Muscle layer of duodenum (tissue), 2 donors: Measurements from ENCODE around the gene B4GALT5.
"Not testable (repeated sequence)": the region's sequence is repeated elsewhere in the genome, so short reads cannot be mapped to it uniquely, and the experiment has no call there.

ENCODE experiments used
- H3K27ac ChIP-seq: one replicate; pipeline ENCODE4 v1.7.0; 2013; ENCODE audit warnings: mild to moderate bottlenecking, low read length
- H3K27me3 ChIP-seq: one replicate; pipeline ENCODE4 v1.7.0; 2013; ENCODE audit warnings: low read depth, mild to moderate bottlenecking, control low read depth, low read length
- H3K36me3 ChIP-seq, 2 donors: one replicate each; pipeline ENCODE4 v1.7.0; 2013; ENCODE audit warnings: low read length in 2 of 2, control low read depth in 1 of 2, mild to moderate bottlenecking in 1 of 2; ENCODE audit not compliant: insufficient read depth in 2 of 2, control insufficient read depth in 1 of 2
- H3K4me1 ChIP-seq, 2 donors: one replicate each; pipeline ENCODE4 v1.7.0; 2013; ENCODE audit warnings: low read length in 2 of 2, mild to moderate bottlenecking in 2 of 2, control low read depth in 1 of 2, moderate library complexity in 1 of 2; ENCODE audit not compliant: insufficient read depth in 2 of 2, control insufficient read depth in 1 of 2
- H3K4me3 ChIP-seq, 2 donors: one replicate each; pipeline ENCODE4 v1.7.0; 2013; ENCODE audit warnings: low read length in 2 of 2, low read depth in 1 of 2, mild to moderate bottlenecking in 1 of 2
- H3K9me3 ChIP-seq, 2 donors: one replicate each; pipeline ENCODE4 v1.7.0; 2013; ENCODE audit warnings: low read length in 2 of 2, control low read depth in 1 of 2, mild to moderate bottlenecking in 1 of 2; ENCODE audit not compliant: control insufficient read depth in 1 of 2
- donor health status: healthy.

The B4GALT5 gene

GRCh38 chr20:49619113-49620048 lies 94.3 kb downstream of the B4GALT5 start:
- Histone ChIP-seq H3K27ac (no peak overlapping the region), H3K9me3 (no peaks in the 10 kb centered on the region), H3K27me3 (no peaks in the 10 kb centered on the region), H3K4me1 (no peaks in the 10 kb centered on the region), H3K4me3 (no peak overlapping the region), H3K36me3 (no peaks in the 10 kb centered on the region)

- H3K27ac ChIP-seq: no peak overlapping the region
- no peaks in the 10 kb centered on the region for H3K36me3 ChIP-seq
- no peaks in the 10 kb centered on the region for H3K27me3 ChIP-seq
- H3K4me1 ChIP-seq: no peaks in the 10 kb centered on the region
- no peaks in the 10 kb centered on the region for H3K9me3 ChIP-seq
- H3K4me3 ChIP-seq: no peak overlapping the region
Measured at GRCh38 chr20:49618289-49618688, 95.4 kb downstream of the B4GALT5 start.

- not testable (repeated sequence) for H3K4me3 ChIP-seq, H3K27me3 ChIP-seq, H3K27ac ChIP-seq, H3K4me1 ChIP-seq, H3K36me3 ChIP-seq, H3K9me3 ChIP-seq
Measured at GRCh38 chr20:49617394-49617793, 96.3 kb downstream of the B4GALT5 start.

DNA sequence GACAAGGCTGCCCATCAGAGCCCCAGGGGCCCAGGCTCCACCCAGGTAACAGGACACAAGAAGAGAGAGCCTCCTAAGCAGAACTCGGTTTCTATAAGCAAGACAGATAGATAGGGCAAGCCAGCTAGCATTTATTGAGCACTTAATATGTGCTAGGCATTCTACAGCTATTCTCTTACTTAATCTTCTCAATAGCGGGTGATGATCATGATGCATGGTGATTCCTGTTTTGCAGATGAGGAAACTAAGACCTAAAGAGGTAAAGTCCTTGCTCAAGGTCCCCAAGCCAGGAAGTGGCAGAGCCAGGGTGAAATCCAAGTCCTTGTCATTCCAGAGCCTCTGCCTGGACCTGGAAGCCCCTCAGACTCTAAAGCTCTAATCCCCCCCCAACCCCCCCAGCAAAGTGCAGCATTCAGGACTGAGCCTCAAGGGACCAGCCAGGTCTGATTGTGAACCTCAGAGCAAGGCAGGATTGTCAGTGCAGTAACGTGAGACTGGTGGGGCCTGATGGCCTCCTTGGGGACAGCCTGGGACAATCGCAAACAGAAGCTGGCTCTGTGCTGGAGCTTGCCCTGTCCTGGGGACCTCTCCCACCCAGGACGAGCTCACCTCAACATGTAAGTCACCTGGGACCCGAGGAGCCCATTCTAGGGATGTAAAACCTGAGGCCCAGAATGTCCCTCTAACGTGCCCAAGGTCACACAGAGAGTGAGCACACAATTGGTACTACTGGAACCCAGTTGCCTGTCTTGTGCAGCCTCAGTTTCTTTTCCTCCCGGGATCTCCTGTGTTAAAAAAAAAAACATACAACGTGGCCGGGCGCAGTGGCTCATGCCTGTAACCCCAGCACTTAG lies 97.3 kb downstream of the B4GALT5 start:
- no peaks in the 10 kb centered on the region for H3K36me3 ChIP-seq
- H3K9me3 ChIP-seq: no peaks in the 10 kb centered on the region
- H3K27me3 ChIP-seq: no peaks in the 10 kb centered on the region
- no peak overlapping the region for H3K27ac ChIP-seq
- H3K4me1 ChIP-seq: peaks cover 0 to under 1% of the 10 kb centered on the region in 2 donors
- H3K4me3 ChIP-seq: no peak overlapping the region

DNA sequence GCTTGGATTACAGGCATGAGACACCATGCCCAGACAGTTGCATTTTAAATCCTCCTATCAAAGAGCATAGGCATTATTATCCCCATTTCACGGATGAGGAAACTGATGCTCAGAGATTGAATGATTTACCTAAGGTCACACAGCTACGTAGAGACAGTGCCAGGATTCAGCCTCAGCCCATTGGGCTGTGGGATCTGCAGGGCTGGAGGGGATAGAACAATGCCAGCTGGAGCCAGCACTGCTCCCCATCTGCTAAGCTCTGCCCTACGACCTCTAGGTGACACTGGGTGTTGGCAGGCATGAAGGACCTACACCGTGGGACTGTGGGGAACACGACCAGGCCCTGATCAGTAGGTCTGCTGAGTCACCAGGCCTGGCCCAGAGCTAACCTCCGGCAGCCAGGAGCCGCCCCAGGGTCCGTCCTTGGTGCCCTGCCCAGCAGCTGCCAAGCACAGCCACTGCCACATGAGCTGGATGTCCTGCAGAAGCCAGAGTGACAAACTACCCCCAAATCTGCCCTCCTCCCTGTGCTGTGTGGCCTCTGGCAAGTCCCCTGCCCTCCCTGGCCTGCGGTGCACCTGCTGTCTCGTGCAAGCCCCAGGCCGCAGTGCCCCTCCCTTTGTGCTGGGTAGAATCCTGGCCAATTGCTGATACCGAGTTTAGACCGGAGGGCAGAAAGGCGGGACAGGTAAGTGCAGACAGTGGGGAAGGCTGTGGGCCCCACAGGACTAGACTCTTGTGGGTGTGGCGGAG lies 98.1 kb downstream of the B4GALT5 start:
- no peaks in the 10 kb centered on the region for H3K27me3 ChIP-seq
- no peak overlapping the region for H3K4me3 ChIP-seq
- no peaks in the 10 kb centered on the region for H3K36me3 ChIP-seq
- H3K27ac ChIP-seq: no peak overlapping the region
- H3K9me3 ChIP-seq: no peaks in the 10 kb centered on the region
- peaks cover 3 to 9% of the 10 kb centered on the region in 2 donors for H3K4me1 ChIP-seq

DNA sequence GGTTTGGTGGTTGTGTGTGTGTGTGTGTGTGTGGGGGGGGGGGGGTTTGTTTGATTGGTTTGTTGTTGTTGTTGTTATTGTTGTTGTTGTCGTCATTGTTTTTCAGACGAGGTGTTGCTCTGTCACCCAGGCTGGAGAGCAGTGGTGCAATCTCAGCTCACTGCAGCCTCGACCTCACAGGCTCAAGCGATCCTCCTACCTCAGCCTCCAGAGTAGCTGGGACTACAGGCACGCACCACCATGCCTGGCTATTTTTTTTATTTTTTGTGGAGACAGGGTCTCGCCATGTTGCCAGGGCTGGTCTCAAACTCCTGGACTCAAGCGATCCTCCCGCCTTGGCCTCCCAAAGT lies 98.7 kb downstream of the B4GALT5 start:
- not testable (repeated sequence) for H3K27ac ChIP-seq, H3K4me3 ChIP-seq, H3K36me3 ChIP-seq, H3K9me3 ChIP-seq, H3K27me3 ChIP-seq
- H3K4me1 ChIP-seq: peaks cover 3 to 11% of the 10 kb centered on the region in 2 donors

DNA sequence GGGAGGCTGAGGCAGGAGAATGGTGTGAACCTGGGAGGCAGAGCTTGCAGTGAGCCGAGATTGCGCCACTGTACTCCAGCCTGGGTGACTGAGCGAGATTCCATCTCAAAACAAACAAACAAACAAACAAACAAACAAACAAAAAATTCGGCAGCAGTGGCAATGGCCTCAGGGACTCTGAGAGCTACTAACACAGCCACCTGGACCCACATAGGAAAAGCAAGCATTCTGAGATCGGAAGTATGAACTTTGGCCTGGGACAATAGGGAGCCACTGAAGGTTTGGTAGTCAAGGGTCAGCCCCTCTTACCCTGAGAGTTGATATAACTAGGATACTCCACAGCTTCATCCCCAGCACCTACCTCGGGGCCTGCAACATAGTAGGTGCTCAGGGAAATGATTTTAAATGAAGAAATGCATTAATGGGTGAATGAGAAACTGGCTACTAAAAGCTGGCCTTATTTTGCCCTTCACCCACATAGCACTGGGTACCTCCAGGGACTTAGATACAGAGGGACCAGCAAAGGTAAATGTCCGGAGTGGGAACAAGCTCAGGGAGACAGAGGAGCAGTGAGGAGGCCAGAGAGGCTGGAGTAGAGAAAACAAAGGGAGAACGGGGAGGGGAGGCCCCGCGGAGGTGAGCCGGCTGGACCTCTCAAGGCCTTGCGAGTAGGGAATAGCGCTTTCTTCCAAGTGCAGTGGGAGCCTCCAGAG lies 99.2 kb downstream of the B4GALT5 start:
- Histone ChIP-seq H3K4me3 (no peak overlapping the region), H3K36me3 (no peaks in the 10 kb centered on the region), H3K27me3 (no peaks in the 10 kb centered on the region), H3K9me3 (no peaks in the 10 kb centered on the region), H3K4me1 (peaks cover 3 to 11% of the 10 kb centered on the region in 2 donors), H3K27ac (no peak overlapping the region)

DNA sequence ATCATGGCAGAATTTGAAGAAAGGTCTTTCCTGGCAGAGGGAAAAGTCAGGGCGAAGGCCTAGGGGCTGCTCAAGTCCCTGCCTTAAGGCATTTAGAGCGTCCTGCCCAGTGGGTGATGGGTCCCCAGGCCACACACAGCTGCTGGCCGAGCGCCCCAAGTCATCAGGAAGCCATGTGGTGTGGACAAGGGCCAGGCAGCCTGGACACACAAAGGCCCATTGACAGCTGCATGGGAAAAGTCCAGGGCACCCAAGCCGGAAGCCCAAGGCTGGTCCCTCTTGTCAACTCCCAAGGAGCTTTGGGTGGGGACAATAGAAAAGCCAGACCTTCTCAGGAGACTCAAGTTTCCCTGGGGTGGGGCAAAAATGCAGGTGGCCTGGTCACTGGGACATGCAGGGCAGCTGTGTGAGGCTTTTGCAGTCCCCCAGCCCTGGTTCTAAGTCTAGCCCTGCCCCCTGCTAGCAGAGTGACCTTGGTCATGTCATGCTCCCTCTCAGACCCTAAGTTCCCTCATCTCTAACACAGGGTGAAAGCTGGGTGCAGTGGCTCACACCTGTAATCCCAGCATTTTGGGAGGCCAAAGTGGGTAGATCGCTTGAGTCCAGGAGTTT lies 101.4 kb downstream of the B4GALT5 start:
- Histone ChIP-seq H3K27ac (no peak overlapping the region), H3K4me3 (no peak overlapping the region), H3K9me3 (no peaks in the 10 kb centered on the region), H3K27me3 (no peaks in the 10 kb centered on the region), H3K4me1 (peaks cover 3 to 18% of the 10 kb centered on the region in 2 donors), H3K36me3 (no peaks in the 10 kb centered on the region)

DNA sequence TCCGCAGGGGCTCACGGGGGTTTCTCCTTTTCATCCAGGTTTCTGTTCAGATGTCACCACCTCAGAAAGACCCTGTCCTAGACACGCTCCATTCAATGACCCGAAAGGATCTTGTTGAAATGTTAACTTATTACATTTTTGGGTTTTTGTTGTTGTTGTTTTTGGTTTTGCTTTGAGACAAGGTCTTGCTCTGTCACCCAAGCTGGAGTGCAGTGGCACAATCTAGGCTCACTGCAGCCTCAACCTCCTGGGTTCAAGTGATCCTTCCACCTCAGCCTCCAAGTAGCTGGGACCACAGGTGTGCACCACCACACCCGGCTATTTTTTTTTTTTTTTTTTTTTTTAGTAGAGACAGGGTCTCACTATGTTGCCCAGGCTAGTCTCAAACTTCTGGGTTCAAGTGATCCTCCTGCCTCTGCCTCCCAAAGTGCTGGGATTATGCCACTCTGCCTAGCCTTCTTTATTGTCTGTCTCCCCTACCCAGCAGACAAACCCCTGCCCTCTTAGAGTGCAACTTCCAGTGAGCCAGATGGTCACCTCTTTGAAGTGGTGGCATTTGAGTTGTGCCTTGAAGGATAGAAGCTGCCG lies 102.0 kb downstream of the B4GALT5 start:
- not testable (repeated sequence) for H3K27ac ChIP-seq, H3K36me3 ChIP-seq, H3K27me3 ChIP-seq, H3K9me3 ChIP-seq
- Histone ChIP-seq H3K4me3 (peak overlapping the region in 1 of 2 donors; percentile 30), H3K4me1 (peaks cover 3 to 18% of the 10 kb centered on the region in 2 donors)
